Measurements from ENCODE around the gene TERF2IP.

The TERF2IP gene

DNA sequence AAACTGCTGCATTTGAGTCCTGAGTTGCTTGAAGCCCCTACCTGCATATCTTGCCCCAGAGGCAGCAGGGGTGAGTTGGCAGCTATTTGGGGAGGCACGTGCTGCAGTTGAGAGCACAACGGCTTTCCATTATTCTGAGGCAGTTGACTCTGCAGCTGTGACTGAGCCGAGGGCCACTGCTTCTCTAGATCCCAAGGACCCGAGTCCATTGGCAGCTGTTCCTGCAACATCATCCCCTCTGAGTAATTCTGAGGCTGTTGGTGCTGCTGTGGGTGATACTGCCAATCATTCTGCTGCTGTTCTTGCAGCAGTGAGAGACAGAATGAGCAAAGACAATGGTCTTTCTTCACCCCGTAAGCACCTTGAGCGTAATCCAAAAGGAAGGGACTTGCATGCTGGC, 12.7 kb downstream of the TERF2IP start:
- no peaks in the 10 kb centered on the region for H3K27me3 Mint-ChIP-seq
- H3K4me3 Mint-ChIP-seq, result no peak overlapping the region
- H3K4me1 Mint-ChIP-seq, result peaks cover 15% of the 10 kb centered on the region
- DNase-seq (ENCODE audit: low spot score in 2 of 2), result no peak
- no peak overlapping the region for H3K27ac Mint-ChIP-seq
- H3K36me3 Mint-ChIP-seq, result peaks cover 29% of the 10 kb centered on the region
- ATAC-seq (ENCODE audit: low read depth), result no peak
- H3K9me3 Mint-ChIP-seq, result no peaks in the 10 kb centered on the region

DNA sequence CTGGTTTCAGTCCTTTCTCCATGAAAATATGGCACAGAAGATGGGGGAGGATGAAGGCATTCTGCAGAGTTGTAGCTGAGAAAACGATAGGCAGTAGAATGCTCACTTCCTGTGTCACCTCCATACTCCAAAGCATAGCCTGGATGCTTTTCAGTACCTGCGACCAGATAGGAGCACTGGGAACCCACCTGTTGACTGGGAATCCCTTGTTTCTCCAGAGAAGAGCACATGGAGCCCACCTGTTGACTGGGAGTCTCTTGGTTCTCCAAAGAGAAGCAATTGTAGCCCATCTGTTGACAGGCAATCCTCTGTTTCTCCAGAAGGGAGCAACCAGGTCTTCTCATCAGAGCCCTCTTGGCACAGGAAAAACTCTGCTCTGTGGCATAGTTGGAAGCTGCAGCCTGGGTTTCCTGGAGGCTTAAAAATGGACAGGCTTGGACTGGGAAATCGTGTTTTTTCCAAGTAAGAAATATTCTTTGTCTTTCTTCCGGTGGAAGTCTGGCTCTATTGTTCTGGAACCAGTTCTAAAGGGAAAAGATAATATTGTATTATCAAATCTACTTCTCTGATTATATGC, 13.2 kb downstream of the TERF2IP start:
- Mint-ChIP-seq H3K9me3 (no peaks in the 10 kb centered on the region), H3K36me3 (peaks cover 25% of the 10 kb centered on the region), H3K4me3 (no peak overlapping the region), H3K27me3 (no peaks in the 10 kb centered on the region), H3K4me1 (peaks cover 14% of the 10 kb centered on the region), H3K27ac (no peak overlapping the region)
- ATAC-seq (ENCODE audit: low read depth) (no peak), DNase-seq (ENCODE audit: low spot score in 2 of 2) (no peak)

DNA sequence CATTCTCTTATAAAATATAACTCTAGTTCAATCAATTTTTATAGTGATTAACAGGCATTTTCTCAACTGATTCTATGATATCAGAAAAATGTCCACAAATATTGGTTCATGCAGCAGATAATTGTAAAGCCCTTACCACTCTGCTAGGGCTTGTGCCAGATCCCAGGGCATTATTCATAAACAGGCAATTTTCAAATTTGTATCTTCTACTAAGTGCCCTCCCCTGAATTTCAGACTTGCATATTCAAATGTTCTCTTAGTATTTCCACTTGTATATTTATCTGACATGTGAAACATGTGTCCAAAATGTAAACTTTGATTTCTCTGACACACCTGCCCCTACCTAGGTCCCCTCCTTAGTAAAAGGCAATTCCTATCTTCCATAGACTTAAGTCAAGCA, 19.9 kb downstream of the TERF2IP start:
- no peak for DNase-seq (ENCODE audit: low spot score in 2 of 2)
- Mint-ChIP-seq H3K9me3 (no peaks in the 10 kb centered on the region), H3K27me3 (no peaks in the 10 kb centered on the region), H3K4me1 (no peaks in the 10 kb centered on the region), H3K36me3 (peaks cover 2% of the 10 kb centered on the region), H3K27ac (no peak overlapping the region), H3K4me3 (no peak overlapping the region)
- no peak for ATAC-seq (ENCODE audit: low read depth)

DNA sequence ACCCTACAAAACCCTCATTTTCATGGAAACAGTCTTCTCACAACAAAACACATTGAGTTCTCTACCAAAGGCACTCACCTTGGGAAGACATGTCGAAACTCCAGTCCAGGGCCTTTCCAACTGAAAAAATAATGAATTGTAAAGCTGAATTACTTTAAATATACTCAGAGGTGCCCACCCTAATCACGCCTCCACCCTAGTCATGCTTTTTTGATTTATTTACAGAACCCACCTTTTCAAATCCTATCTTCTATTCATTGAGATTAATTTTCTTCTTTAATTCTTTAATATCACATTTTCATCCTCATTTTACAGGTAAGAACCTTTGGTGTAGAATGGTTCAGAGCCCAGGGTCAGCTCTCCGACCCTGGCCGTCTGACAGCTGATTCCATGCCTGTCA, 29.3 kb downstream of the TERF2IP start, which contains the start of gene CPHXL2:
Gene CPHXL2 (minus strand): TSS at position 101 of the 400 bp plus-strand sequence. CDS start 10 bp downstream, at position 91.
- ATAC-seq (ENCODE audit: low read depth) (no peak), DNase-seq (ENCODE audit: low spot score in 2 of 2) (no peak)
- no peaks in the 10 kb centered on the region for H3K27me3 Mint-ChIP-seq
- H3K36me3 Mint-ChIP-seq, result peaks cover 5% of the 10 kb centered on the region
- H3K27ac Mint-ChIP-seq, result no peak within 1 kb of the TSS
- H3K4me1 Mint-ChIP-seq, result no peaks in the 10 kb centered on the region
- H3K9me3 Mint-ChIP-seq, result no peaks in the 10 kb centered on the region
- H3K4me3 Mint-ChIP-seq, result no peak within 1 kb of the TSS

GRCh38 chr16:75679366-75679765, 31.8 kb downstream of the TERF2IP start:
- Mint-ChIP-seq H3K9me3 (peaks cover 5% of the 10 kb centered on the region), H3K4me3 (no peak overlapping the region), H3K27me3 (no peaks in the 10 kb centered on the region), H3K36me3 (peaks cover 17% of the 10 kb centered on the region), H3K27ac (no peak overlapping the region), H3K4me1 (no peaks in the 10 kb centered on the region)
- DNase-seq (ENCODE audit: low spot score in 2 of 2), result no peak
- ATAC-seq (ENCODE audit: low read depth), result no peak

- H3K36me3 Mint-ChIP-seq, result peaks cover 14% of the 10 kb centered on the region
- no peaks in the 10 kb centered on the region for H3K4me1 Mint-ChIP-seq
- no peak overlapping the region for H3K27ac Mint-ChIP-seq
- H3K4me3 Mint-ChIP-seq, result no peak overlapping the region
- H3K9me3 Mint-ChIP-seq, result peaks cover 7% of the 10 kb centered on the region
- DNase-seq (ENCODE audit: low spot score in 2 of 2), result no peak
- no peak for ATAC-seq (ENCODE audit: low read depth)
- no peaks in the 10 kb centered on the region for H3K27me3 Mint-ChIP-seq
Observed at GRCh38 chr16:75682308-75682707, 34.7 kb downstream of the TERF2IP start.

- H3K27ac Mint-ChIP-seq, result no peak overlapping the region
- DNase-seq (ENCODE audit: low spot score in 2 of 2), result no peak
- no peak overlapping the region for H3K4me3 Mint-ChIP-seq
- ATAC-seq (ENCODE audit: low read depth), result no peak
- H3K27me3 Mint-ChIP-seq, result no peaks in the 10 kb centered on the region
- H3K9me3 Mint-ChIP-seq, result peaks cover 7% of the 10 kb centered on the region
- H3K36me3 Mint-ChIP-seq, result peaks cover 11% of the 10 kb centered on the region
- H3K4me1 Mint-ChIP-seq, result no peaks in the 10 kb centered on the region
Observed at GRCh38 chr16:75687361-75687760, 39.8 kb downstream of the TERF2IP start.

GRCh38 chr16:75695708-75696107, 48.1 kb downstream of the TERF2IP start:
- H3K36me3 Mint-ChIP-seq, result no peaks in the 10 kb centered on the region
- DNase-seq (ENCODE audit: low spot score in 2 of 2) (no peak), ATAC-seq (ENCODE audit: low read depth) (no peak)
- no peak overlapping the region for H3K4me3 Mint-ChIP-seq
- no peak overlapping the region for H3K27ac Mint-ChIP-seq
- no peaks in the 10 kb centered on the region for H3K27me3 Mint-ChIP-seq
- H3K9me3 Mint-ChIP-seq, result no peaks in the 10 kb centered on the region
- H3K4me1 Mint-ChIP-seq, result no peaks in the 10 kb centered on the region

DNA sequence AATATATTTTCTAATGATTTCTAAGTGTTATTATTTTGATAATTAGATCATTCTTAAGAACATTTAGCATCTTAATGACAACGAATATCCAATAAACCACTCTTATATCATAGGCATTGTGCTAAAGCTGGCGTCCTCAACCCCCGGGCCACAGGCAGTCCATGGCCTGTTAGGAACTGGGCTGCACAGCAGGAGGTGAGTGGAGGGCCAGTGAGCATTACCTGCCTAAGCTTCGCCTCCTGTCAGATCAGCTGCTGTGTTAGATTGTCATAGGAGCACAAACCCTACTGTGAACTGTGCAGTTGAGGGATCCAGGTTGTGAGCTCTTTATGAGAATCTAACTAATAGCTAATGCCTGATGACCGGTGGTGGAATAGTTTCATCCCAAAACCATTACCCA, 50.0 kb downstream of the TERF2IP start:
- ATAC-seq (ENCODE audit: low read depth), result no peak
- H3K9me3 Mint-ChIP-seq, result no peaks in the 10 kb centered on the region
- no peaks in the 10 kb centered on the region for H3K4me1 Mint-ChIP-seq
- no peak overlapping the region for H3K27ac Mint-ChIP-seq
- H3K36me3 Mint-ChIP-seq, result no peaks in the 10 kb centered on the region
- H3K4me3 Mint-ChIP-seq, result no peak overlapping the region
- no peaks in the 10 kb centered on the region for H3K27me3 Mint-ChIP-seq
- no peak for DNase-seq (ENCODE audit: low spot score in 2 of 2)

DNA sequence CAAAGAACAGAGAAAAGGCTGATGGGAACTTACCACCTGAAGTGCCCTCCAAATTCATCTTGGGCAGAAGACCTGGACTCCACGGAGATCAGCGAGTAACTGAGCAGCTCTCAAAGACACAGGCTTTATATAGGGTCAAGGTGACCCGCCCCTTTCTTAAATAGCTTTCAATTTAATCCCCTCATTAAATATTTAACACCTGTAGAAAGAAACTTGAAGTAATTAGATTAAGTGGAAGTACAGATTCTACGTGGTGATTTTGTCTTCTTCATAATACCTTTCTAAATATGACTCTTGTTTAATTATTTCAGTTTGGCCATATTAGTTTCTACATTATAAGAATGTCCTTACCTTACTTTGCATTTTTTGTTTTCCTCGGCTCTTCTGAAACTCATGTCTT, 53.8 kb downstream of the TERF2IP start, which contains the start of gene DUXB:
Gene DUXB (minus strand): TSS at position 101 of the 400 bp plus-strand sequence. CDS start 43 bp downstream, at position 58.
- Mint-ChIP-seq H3K36me3 (no peaks in the 10 kb centered on the region), H3K27ac (no peak within 1 kb of the TSS)

DNA sequence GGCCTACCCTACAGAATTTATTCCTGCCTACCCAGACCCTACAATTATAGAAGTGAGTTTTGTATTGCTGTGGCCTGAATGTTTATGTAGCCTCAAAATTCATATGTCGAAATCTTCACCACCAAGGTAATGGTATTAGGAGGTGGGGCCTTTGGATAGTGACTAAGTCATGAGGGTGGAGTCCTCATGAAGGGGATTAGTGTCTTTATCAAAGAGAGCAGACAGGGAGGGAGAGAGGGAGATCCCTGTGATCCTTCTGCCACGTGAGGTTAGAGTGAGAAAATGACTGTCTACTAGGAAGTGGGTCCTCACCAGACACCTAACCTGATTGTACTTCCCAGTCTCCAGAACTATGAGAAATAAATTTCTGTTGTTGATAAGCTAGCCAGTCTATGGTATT, 54.7 kb downstream of the TERF2IP start:
- ATAC-seq (ENCODE audit: low read depth) (no peak), DNase-seq (ENCODE audit: low spot score in 2 of 2) (no peak)
- H3K27me3 Mint-ChIP-seq, result no peaks in the 10 kb centered on the region
- no peaks in the 10 kb centered on the region for H3K36me3 Mint-ChIP-seq
- no peak overlapping the region for H3K27ac Mint-ChIP-seq
- no peaks in the 10 kb centered on the region for H3K9me3 Mint-ChIP-seq
- no peak overlapping the region for H3K4me3 Mint-ChIP-seq
- no peaks in the 10 kb centered on the region for H3K4me1 Mint-ChIP-seq

More for the DNA sequence above, 53.8 kb downstream of the TERF2IP start, which contains the start of gene DUXB:
- no peaks in the 10 kb centered on the region for H3K4me1 Mint-ChIP-seq
- H3K9me3 Mint-ChIP-seq, result no peaks in the 10 kb centered on the region
- DNase-seq (ENCODE audit: low spot score in 2 of 2), result no peak
- H3K27me3 Mint-ChIP-seq, result no peaks in the 10 kb centered on the region
- ATAC-seq (ENCODE audit: low read depth), result no peak
- no peak within 1 kb of the TSS for H3K4me3 Mint-ChIP-seq

DNA sequence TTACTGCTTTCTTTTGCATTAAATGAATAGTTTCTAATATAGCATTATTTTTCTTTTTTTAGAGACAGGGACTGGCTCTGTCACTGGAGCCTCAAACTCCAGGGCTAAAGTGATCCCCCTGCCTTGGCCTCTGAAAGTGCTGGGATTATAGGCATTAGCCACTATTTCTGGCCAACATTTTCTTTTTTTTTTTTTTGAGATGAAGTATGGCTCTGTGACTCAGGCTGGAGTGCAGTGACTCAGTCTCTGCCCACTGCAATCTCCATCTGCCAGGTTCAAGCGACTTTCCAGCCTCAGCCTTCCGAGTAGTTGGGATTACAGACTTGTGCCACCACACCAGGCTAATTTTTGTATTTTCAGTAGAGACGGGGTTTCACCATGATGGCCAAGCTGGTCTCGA, 55.7 kb downstream of the TERF2IP start:
- Mint-ChIP-seq H3K36me3 (no peaks in the 10 kb centered on the region), H3K4me3 (no peak overlapping the region), H3K27ac (no peak overlapping the region), H3K27me3 (no peaks in the 10 kb centered on the region), H3K4me1 (no peaks in the 10 kb centered on the region), H3K9me3 (no peaks in the 10 kb centered on the region)
- ATAC-seq (ENCODE audit: low read depth) (no peak), DNase-seq (ENCODE audit: low spot score in 2 of 2) (no peak)

Data from memory B cell (primary cell).